IMR-90 (cell line): ENCODE measurements around the gene PPP2R1B. TPM values are rescaled to one million over a fixed set of nuclear protein-coding genes. Genes with fewer than 3 reads are reported as not detected.

ENCODE experiments used
- ATAC-seq: fragments of 200-7000 bp; cut with Tn5 transposase; 2 replicates; pipeline ENCODE4 v1.9.1; 2020; ENCODE audit warnings: low read depth, mild to moderate bottlenecking, moderate library complexity
- BruUV-seq: library from RNA; stranded (reverse); fragments of 400-500 nt; replicated peaks from 2 replicates; lab custom pipeline; 2021; lab: Mats Ljungman, UMichigan
- CTCF ChIA-PET: fragments of 300-600 bp; formaldehyde crosslinking; extraction: SDS; loops from one replicate; lab custom pipeline; 2021; ENCODE audit warnings: antibody characterized with exemption; lab: Yijun Ruan, JAX
- POLR2A ChIA-PET: fragments of 300-600 bp; sonication (Branson Sonifier 250); formaldehyde crosslinking; loops from one replicate; lab custom pipeline; 2022; ENCODE audit warnings: antibody characterized with exemption; ENCODE audit not compliant: unreplicated experiment; lab: Charles Lee
- DNase-seq: peaks from one replicate; pipeline ENCODE4 v3.0.0; 2013
- H2AFZ ChIP-seq: replicated peaks from 2 replicates; pipeline ENCODE3; 2013; ENCODE audit warnings: low read length, mild to moderate bottlenecking; ENCODE audit not compliant: poor library complexity
- H2AK5ac ChIP-seq: 2 replicates; pipeline ENCODE4 v1.6.1; 2013; ENCODE audit warnings: low read depth, low read length, inconsistent platforms
- H2AK9ac ChIP-seq: replicated peaks from 2 replicates; pipeline ENCODE3; 2013; ENCODE audit warnings: mild to moderate bottlenecking, low read depth, low read length, moderate library complexity; ENCODE audit not compliant: poor library complexity
- H2BK120ac ChIP-seq: 2 replicates; pipeline ENCODE4 v1.6.1; 2013; ENCODE audit warnings: low read depth, low read length, inconsistent platforms
- H2BK15ac ChIP-seq: 3 replicates; pipeline ENCODE4 v1.6.1; 2013; ENCODE audit warnings: low read depth, low read length, inconsistent platforms
- H2BK20ac ChIP-seq: 2 replicates; pipeline ENCODE4 v1.6.1; 2013; ENCODE audit warnings: low read depth, mild to moderate bottlenecking, inconsistent platforms, low read length, moderate library complexity
- H2BK5ac ChIP-seq: 2 replicates; pipeline ENCODE4 v1.6.1; 2013; ENCODE audit warnings: mild to moderate bottlenecking, low read depth, low read length, inconsistent platforms; ENCODE audit not compliant: poor library complexity, severe bottlenecking
- H3K14ac ChIP-seq: replicated peaks from 2 replicates; pipeline ENCODE4 v1.6.1; 2013; ENCODE audit warnings: low read depth, low read length, inconsistent platforms
- H3K18ac ChIP-seq: 2 replicates; pipeline ENCODE4 v1.6.1; 2013; ENCODE audit warnings: low read depth, low read length, control low read depth
- H3K23ac ChIP-seq: 2 replicates; pipeline ENCODE4 v1.6.1; 2013; ENCODE audit warnings: low read depth, low read length, inconsistent platforms
- H3K27ac ChIP-seq: 2 replicates; pipeline ENCODE4 v1.5.1; 2013; ENCODE audit warnings: mild to moderate bottlenecking, control low read depth, low read length; ENCODE audit not compliant: insufficient read depth
- H3K27me3 ChIP-seq: 2 replicates; pipeline ENCODE4 v1.6.1; 2013; ENCODE audit warnings: low read length; ENCODE audit not compliant: control insufficient read depth, insufficient read depth
- H3K36me3 ChIP-seq: 2 replicates; pipeline ENCODE4 v1.6.1; 2013; ENCODE audit warnings: low read length, mixed read lengths; ENCODE audit not compliant: control insufficient read depth, insufficient read depth
- H3K4ac ChIP-seq: 2 replicates; pipeline ENCODE4 v1.6.1; 2013; ENCODE audit warnings: low read depth, low read length, inconsistent platforms
- H3K4me1 ChIP-seq: 2 replicates; pipeline ENCODE4 v1.6.1; 2013; ENCODE audit warnings: low read length, mixed read lengths; ENCODE audit not compliant: control insufficient read depth, insufficient read depth
- H3K4me2 ChIP-seq: 2 replicates; pipeline ENCODE4 v1.6.1; 2013; ENCODE audit warnings: low read depth, mild to moderate bottlenecking, control low read depth, low read length, moderate library complexity
- H3K4me3 ChIP-seq: 2 replicates; pipeline ENCODE4 v1.5.1; 2013; ENCODE audit warnings: low read depth, mild to moderate bottlenecking, control low read depth, low read length, moderate library complexity; ENCODE audit not compliant: insufficient read depth
- H3K56ac ChIP-seq: 2 replicates; pipeline ENCODE4 v1.6.1; 2013; ENCODE audit warnings: low read length, inconsistent platforms; ENCODE audit not compliant: insufficient read depth; ENCODE audit errors: extremely low read depth
- H3K79me1 ChIP-seq, 2 experiments: 2 replicates each; pipeline ENCODE4 v1.6.1; 2013; ENCODE audit warnings: low read length in 2 of 2, inconsistent platforms in 1 of 2, low read depth in 1 of 2
- H3K9ac ChIP-seq: 2 replicates; pipeline ENCODE4 v1.6.1; 2013; ENCODE audit warnings: low read depth, low read length, control low read depth
- H3K9me1 ChIP-seq: 2 replicates; pipeline ENCODE4 v1.6.1; 2013; ENCODE audit warnings: low read length, inconsistent platforms; ENCODE audit not compliant: insufficient read depth
- H3K9me3 ChIP-seq: 2 replicates; pipeline ENCODE4 v1.6.1; 2013; ENCODE audit warnings: low read length; ENCODE audit not compliant: control insufficient read depth, insufficient read depth
- H4K20me1 ChIP-seq: 2 replicates; pipeline ENCODE4 v1.6.1; 2013; ENCODE audit warnings: low read length, inconsistent platforms; ENCODE audit not compliant: insufficient read depth
- H4K5ac ChIP-seq: 2 replicates; pipeline ENCODE4 v1.6.1; 2013; ENCODE audit warnings: mild to moderate bottlenecking, low read depth, low read length, control low read depth
- H4K8ac ChIP-seq, 2 experiments: 2 replicates each; pipeline ENCODE4 v1.6.1; 2013; ENCODE audit warnings: low read depth in 2 of 2, low read length in 2 of 2, control low read depth in 1 of 2, inconsistent platforms in 1 of 2
- H4K91ac ChIP-seq: 2 replicates; pipeline ENCODE4 v1.6.1; 2013; ENCODE audit warnings: low read depth, low read length, inconsistent platforms; ENCODE audit not compliant: insufficient read depth
- MAZ ChIP-seq: IDR thresholded peaks from 2 replicates; pipeline ENCODE4 v1.6.1; 2012; ENCODE audit warnings: low read depth, mild to moderate bottlenecking, low read length, improper control_type of control experiment, moderate library complexity, borderline replicate concordance
- POLR2A ChIP-seq: IDR thresholded peaks from 2 replicates; pipeline ENCODE4 v1.6.1; 2012; ENCODE audit warnings: mild to moderate bottlenecking, low read depth, low read length
- WGBS, 2 experiments: methylation state at CpG; one replicate each; pipeline versions ENCODE4 v1.1.5 to v1.1.7; 2013; ENCODE audit warnings: missing lambda C conversion rate in 2 of 2; ENCODE audit not compliant: insufficient read length in 1 of 2; ENCODE audit errors: extremely low coverage in 2 of 2; 5-methylcytosine and 5-hydroxymethylcytosine counted together
- dilution Hi-C: fragments of 300-500 bp; cut with HindIII; formaldehyde crosslinking; loops from one replicate; pipeline ENCODE4 v1.14.3; 2018; ENCODE audit warnings: low sequenced_read_pairs; ENCODE audit not compliant: unreplicated experiment
- in situ Hi-C: fragments of 300-500 bp; cut with MboI; formaldehyde crosslinking; loops from 3 replicates; pipeline ENCODE4 v1.14.3; 2019; ENCODE audit warnings: low sequenced_read_pairs, inconsistent platforms, mixed read lengths
- intact Hi-C: fragments of 100-400 bp; cut with micrococcal nuclease; formaldehyde crosslinking; loops from 2 replicates; pipeline ENCODE4 v1.10.0; 2022
- polyA plus RNA-seq, 3 experiments: library from polyadenylated mRNA; depleted of rRNA; stranded (reverse); fragments of >200 nt; gene quantifications; 2 replicates each; pipeline ENCODE4 v1.2.3, GENCODE V29; 2012; ENCODE audit warnings: low replicate concordance in 1 of 3
- total RNA-seq: library from RNA; depleted of rRNA; stranded (reverse); fragments of >200 nt; gene quantifications from 2 replicates; pipeline ENCODE4 v1.2.3, GENCODE V29; 2012
- TF ChIP-seq, protein P1 (sequence below): conservative IDR thresholded peaks from 2 replicates; pipeline ENCODE4 v1.5.1; 2012; ENCODE audit warnings: mild to moderate bottlenecking, low read depth, low read length, improper control_type of control experiment
- TF ChIP-seq, protein P2 (sequence below): fragments of 150-350 bp; IDR thresholded peaks from 2 replicates; pipeline ENCODE4 v1.6.1; 2017; ENCODE audit warnings: mild to moderate bottlenecking, antibody characterized with exemption, low read length, low read depth

The PPP2R1B gene
- total and polyA plus RNA-seq, 2 of the 4 experiments (the other 2 are of a cell fraction) = 23.0 to 62.9 TPM

DNA sequence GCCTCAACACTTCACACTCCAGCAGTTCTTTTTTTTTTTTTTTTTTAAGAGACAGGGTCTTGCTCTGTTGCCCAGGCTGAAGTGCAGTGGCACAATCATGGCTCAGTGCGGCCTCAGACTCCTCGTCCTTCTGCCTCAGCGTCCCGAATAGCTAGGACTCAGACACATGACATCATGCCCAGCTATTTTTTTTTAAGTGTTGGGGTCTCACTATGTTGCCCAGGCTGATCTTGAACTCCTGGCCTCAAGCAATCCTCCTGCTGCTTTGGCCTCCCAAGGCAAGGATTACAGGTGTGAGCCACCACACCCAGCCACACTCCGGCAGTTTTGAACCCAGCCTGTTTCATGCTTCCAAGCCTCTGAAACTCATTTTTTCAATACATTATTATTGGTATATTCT lies 3.7 kb downstream of the PPP2R1B start:
- Histone ChIP-seq H3K4me3 (no peak overlapping the region), H3K9ac (no peak overlapping the region), H2AK9ac (no peak overlapping the region), H4K91ac (no peak overlapping the region), H3K27me3 (no peaks in the 10 kb centered on the region), H4K8ac (no peak overlapping the region), H2BK5ac (no peak overlapping the region), H3K56ac (no peak overlapping the region), H3K14ac (no peak overlapping the region), H3K36me3 (peaks cover 49% of the 10 kb centered on the region), H2AK5ac (no peak overlapping the region), H3K79me1 (peaks cover 29 to 62% of the 10 kb centered on the region in 2 experiments), H2AFZ (no peak overlapping the region), H3K4me2 (no peak overlapping the region), H3K23ac (no peak overlapping the region), H2BK120ac (no peak overlapping the region), H2BK15ac (no peak overlapping the region), H2BK20ac (no peak overlapping the region), H3K9me3 (no peaks in the 10 kb centered on the region), H3K4me1 (peaks cover 8% of the 10 kb centered on the region; the same call in 1 of the 2 replicates), H3K9me1 (peaks cover 3% of the 10 kb centered on the region; the same call in 1 of the 2 replicates), H4K20me1 (peaks cover 4% of the 10 kb centered on the region), H3K4ac (no peak overlapping the region), H4K5ac (no peak overlapping the region), H3K27ac (no peak overlapping the region), H3K18ac (no peak overlapping the region)
- ATAC-seq (no peak), DNase-seq (no peak)
- intact Hi-C loops = loop anchor here (5.0 kb wide), 1 partner anchor 45 kb away; no protein-coding TSS in a partner anchor
- in situ Hi-C loops = no loop called here
- CTCF ChIA-PET = interaction anchor here (0.9 to 1.1 kb wide), 3 partner anchors 158 to 179 kb away, joined by 3 to 4 read pairs (median 3); no protein-coding TSS in a partner anchor
- POLR2A ChIA-PET = interaction anchor here (1.0 kb wide), 1 partner anchor 28 kb away, joined by 3 read pairs; no protein-coding TSS in a partner anchor
- TF ChIP-seq, protein P1, sequence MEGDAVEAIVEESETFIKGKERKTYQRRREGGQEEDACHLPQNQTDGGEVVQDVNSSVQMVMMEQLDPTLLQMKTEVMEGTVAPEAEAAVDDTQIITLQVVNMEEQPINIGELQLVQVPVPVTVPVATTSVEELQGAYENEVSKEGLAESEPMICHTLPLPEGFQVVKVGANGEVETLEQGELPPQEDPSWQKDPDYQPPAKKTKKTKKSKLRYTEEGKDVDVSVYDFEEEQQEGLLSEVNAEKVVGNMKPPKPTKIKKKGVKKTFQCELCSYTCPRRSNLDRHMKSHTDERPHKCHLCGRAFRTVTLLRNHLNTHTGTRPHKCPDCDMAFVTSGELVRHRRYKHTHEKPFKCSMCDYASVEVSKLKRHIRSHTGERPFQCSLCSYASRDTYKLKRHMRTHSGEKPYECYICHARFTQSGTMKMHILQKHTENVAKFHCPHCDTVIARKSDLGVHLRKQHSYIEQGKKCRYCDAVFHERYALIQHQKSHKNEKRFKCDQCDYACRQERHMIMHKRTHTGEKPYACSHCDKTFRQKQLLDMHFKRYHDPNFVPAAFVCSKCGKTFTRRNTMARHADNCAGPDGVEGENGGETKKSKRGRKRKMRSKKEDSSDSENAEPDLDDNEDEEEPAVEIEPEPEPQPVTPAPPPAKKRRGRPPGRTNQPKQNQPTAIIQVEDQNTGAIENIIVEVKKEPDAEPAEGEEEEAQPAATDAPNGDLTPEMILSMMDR = no peak
- TF ChIP-seq MAZ (no peak), POLR2A (no peak)
- TF ChIP-seq, protein P2, sequence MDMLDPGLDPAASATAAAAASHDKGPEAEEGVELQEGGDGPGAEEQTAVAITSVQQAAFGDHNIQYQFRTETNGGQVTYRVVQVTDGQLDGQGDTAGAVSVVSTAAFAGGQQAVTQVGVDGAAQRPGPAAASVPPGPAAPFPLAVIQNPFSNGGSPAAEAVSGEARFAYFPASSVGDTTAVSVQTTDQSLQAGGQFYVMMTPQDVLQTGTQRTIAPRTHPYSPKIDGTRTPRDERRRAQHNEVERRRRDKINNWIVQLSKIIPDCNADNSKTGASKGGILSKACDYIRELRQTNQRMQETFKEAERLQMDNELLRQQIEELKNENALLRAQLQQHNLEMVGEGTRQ = no peak
- WGBS, 2 experiments = 90% methylated on average over 4 of the region's 5 CpGs; no CpG with 5 or more reads in 1 of the 2 experiments
- dilution Hi-C loops = no loop called here
- no TSS peak for BruUV-seq
